HCT116 (cell line): Measurements from ENCODE around the gene C5orf22. TPM values are rescaled to one million over a fixed set of nuclear protein-coding genes. Genes with fewer than 3 reads are reported as not detected.

Source experiments
- ATAC-seq: fragments of 200-7000 bp; cut with Tn5 transposase; 2 replicates; pipeline ENCODE4 v1.9.1; 2020; ENCODE audit warnings: mild to moderate bottlenecking, moderate library complexity
- BruUV-seq: library from RNA; stranded (reverse); fragments of 400-500 nt; replicated peaks from 2 replicates; lab custom pipeline; 2021; lab: Mats Ljungman, UMichigan
- CTCF ChIA-PET: fragments of 300-600 bp; sonication (Branson Sonifier 250); formaldehyde crosslinking; loops from one replicate; lab custom pipeline; 2021; ENCODE audit warnings: antibody characterized with exemption; lab: Charles Lee
- POLR2A ChIA-PET: fragments of 300-600, 350-600 bp; sonication (Branson Sonifier 250); formaldehyde crosslinking; loops from one replicate; lab custom pipeline; 2021; ENCODE audit warnings: antibody characterized with exemption; lab: Charles Lee
- RAD21 ChIA-PET, 2 experiments: fragments of 300-600 bp; sonication (Branson Sonifier 250); formaldehyde crosslinking; loops; one replicate each; lab custom pipeline; 2023; ENCODE audit warnings: low total read pairs in 2 of 2; ENCODE audit not compliant: uncharacterized antibody in 2 of 2, unreplicated experiment in 2 of 2, low non-redundant PET in 1 of 2; lab: Charles Lee
- DNase-seq: peaks from one replicate; pipeline ENCODE4 v3.0.0-alpha.2; 2010; ENCODE audit warnings: low read depth, low spot score
- H2AFZ ChIP-seq: fragments of 200-600 bp; shearing (Covaris generic), sonication (generic); 2 replicates; pipeline ENCODE4 v1.6.1; 2017; ENCODE audit warnings: low read depth, mixed run types, mixed read lengths, antibody characterized with exemption, low read length; ENCODE audit not compliant: poor library complexity, severe bottlenecking
- H3K27ac ChIP-seq: 2 replicates; pipeline ENCODE4 v1.5.1; 2012; ENCODE audit warnings: low read depth, low read length
- H3K27me3 ChIP-seq: fragments of 200-600 bp; sonication (generic); 2 replicates; pipeline ENCODE4 v1.6.1; 2016; ENCODE audit warnings: mixed run types, low read length, mixed read lengths; ENCODE audit not compliant: insufficient read depth
- H3K36me3 ChIP-seq, 2 experiments: fragments of 200-500 bp in 1 of 2; fragments of 200-600 bp in 1 of 2; sonication (Bioruptor generic) in 1 of 2; sonication (generic) in 1 of 2; 2 replicates each; pipeline versions ENCODE4 v1.5.1 to v1.6.1; 2014 to 2016; ENCODE audit warnings: low read length in 2 of 2, inconsistent platforms in 1 of 2, mixed read lengths in 1 of 2, mixed run types in 1 of 2; ENCODE audit not compliant: insufficient read depth in 2 of 2, control insufficient read depth in 1 of 2
- H3K4me1 ChIP-seq, 2 experiments: fragments of 200-600 bp in 1 of 2; sonication (generic) in 1 of 2; 2 replicates each; pipeline versions ENCODE4 v1.5.1 to v1.6.1; 2012 to 2017; ENCODE audit warnings: low read length in 2 of 2, inconsistent platforms in 1 of 2, mild to moderate bottlenecking in 1 of 2, mixed read lengths in 1 of 2, mixed run types in 1 of 2, moderate library complexity in 1 of 2; ENCODE audit not compliant: insufficient read depth in 2 of 2, control insufficient read depth in 1 of 2
- H3K4me2 ChIP-seq: fragments of 200-600 bp; sonication (generic); 2 replicates; pipeline ENCODE4 v1.6.1; 2017; ENCODE audit warnings: mixed run types, low read length, mixed read lengths
- H3K4me3 ChIP-seq, 2 experiments: fragments of 200-600 bp in 1 of 2; sonication (generic) in 1 of 2; replicated peaks in 1 of 2; 2 replicates each; pipeline ENCODE4 v1.5.1; 2011 to 2016; ENCODE audit warnings: low read length in 2 of 2, control low read depth in 1 of 2, low read depth in 1 of 2, mild to moderate bottlenecking in 1 of 2, mixed read lengths in 1 of 2, mixed run types in 1 of 2
- H3K79me2 ChIP-seq: fragments of 200-600 bp; sonication (generic); 2 replicates; pipeline ENCODE4 v1.6.1; 2017; ENCODE audit warnings: mild to moderate bottlenecking, mixed run types, low read length, moderate library complexity, mixed read lengths; ENCODE audit not compliant: insufficient read depth
- H3K9ac ChIP-seq: fragments of 200-600 bp; sonication (generic); 2 replicates; pipeline ENCODE4 v1.6.1; 2016; ENCODE audit warnings: low read length, mixed read lengths
- H3K9me2 ChIP-seq: fragments of 200-600 bp; sonication (generic), shearing (Covaris generic); 2 replicates; pipeline ENCODE4 v1.6.1; 2017; ENCODE audit warnings: mixed run types, mild to moderate bottlenecking, moderate library complexity; ENCODE audit not compliant: insufficient read depth
- H3K9me3 ChIP-seq, 2 experiments: fragments of 200-500 bp in 1 of 2; fragments of 200-600 bp in 1 of 2; sonication (Bioruptor generic) in 1 of 2; sonication (generic) in 1 of 2; 2 replicates each; pipeline ENCODE4 v1.6.1; 2014 to 2017; ENCODE audit warnings: low read length in 2 of 2, mixed read lengths in 2 of 2, inconsistent platforms in 1 of 2, low read depth in 1 of 2, mild to moderate bottlenecking in 1 of 2, mixed run types in 1 of 2, moderate library complexity in 1 of 2; ENCODE audit not compliant: control insufficient read depth in 1 of 2, insufficient read depth in 1 of 2
- H4K20me1 ChIP-seq: fragments of 200-600 bp; sonication (generic), shearing (Covaris generic); 2 replicates; pipeline ENCODE4 v1.6.1; 2017; ENCODE audit warnings: mixed run types, mild to moderate bottlenecking, moderate library complexity; ENCODE audit not compliant: insufficient read depth
- CBX3 ChIP-seq: IDR thresholded peaks from 2 replicates; pipeline ENCODE4 v1.6.1; 2012; ENCODE audit warnings: low read depth
- CEBPB ChIP-seq: IDR thresholded peaks from 2 replicates; pipeline ENCODE4 v1.6.1; 2012; ENCODE audit warnings: low read depth
- EZH2phosphoT487 ChIP-seq: fragments of 200-600 bp; IDR thresholded peaks from 2 replicates; pipeline ENCODE4 v1.6.1; 2018; ENCODE audit warnings: antibody characterized with exemption, borderline replicate concordance
- JUND ChIP-seq: IDR thresholded peaks from 2 replicates; pipeline ENCODE4 v1.6.1; 2012
- POLR2AphosphoS5 ChIP-seq: IDR thresholded peaks from 2 replicates; pipeline ENCODE4 v1.6.1; 2011; ENCODE audit warnings: mild to moderate bottlenecking, low read depth, low read length, moderate library complexity
- RAD21 ChIP-seq: IDR thresholded peaks from 2 replicates; pipeline ENCODE4 v1.6.1; 2012; ENCODE audit warnings: low read depth, mild to moderate bottlenecking
- TCF7L2 ChIP-seq: IDR thresholded peaks from 2 replicates; pipeline ENCODE4 v1.7.0; 2011; ENCODE audit warnings: borderline replicate concordance, inconsistent platforms; ENCODE audit not compliant: insufficient read depth, insufficient read length; ENCODE audit errors: extremely low read depth
- ZBTB33 ChIP-seq: IDR thresholded peaks from 2 replicates; pipeline ENCODE4 v1.6.1; 2011; ENCODE audit warnings: mild to moderate bottlenecking, low read length, moderate library complexity; ENCODE audit not compliant: insufficient replicate concordance; ENCODE audit errors: extremely low read depth
- ZFX ChIP-seq: fragments of 450-650 bp; IDR thresholded peaks from 2 replicates; pipeline ENCODE4 v1.6.1; 2017
- ZNF274 ChIP-seq: fragments of 200-500 bp; sonication (Bioruptor generic); IDR thresholded peaks from 2 replicates; pipeline ENCODE4 v1.6.1; 2014; ENCODE audit warnings: mild to moderate bottlenecking, low read depth, low read length, inconsistent platforms
- intact Hi-C: fragments of 100-400 bp; cut with micrococcal nuclease; formaldehyde crosslinking; loops from 2 replicates; pipeline ENCODE4 v1.10.0; 2022
- total RNA-seq: library from RNA; stranded (reverse); gene quantifications from one replicate; pipeline ENCODE4 v1.2.1, GENCODE V29; 2021; ENCODE audit not compliant: unreplicated experiment

Gene C5orf22
- total RNA-seq, 1 experiment from 2014 or later = 22.9 TPM

GRCh38 chr5:31485376-31486207, 46.5 kb upstream of the C5orf22 start:
- H4K20me1 ChIP-seq = no peaks in the 10 kb centered on the region
- H3K9me2 ChIP-seq = no peaks in the 10 kb centered on the region
- no peaks in the 10 kb centered on the region for H3K4me1 ChIP-seq
- no peak overlapping the region for H3K4me3 ChIP-seq
- H3K9me3 ChIP-seq = no peaks in the 10 kb centered on the region
- H3K27me3 ChIP-seq = no peaks in the 10 kb centered on the region
- no peak overlapping the region for H3K9ac ChIP-seq
- intact Hi-C loops = no loop called here
- no peaks in the 10 kb centered on the region for H3K79me2 ChIP-seq
- ChIA-PET RAD21 (no interaction called here), POLR2A (no interaction called here), CTCF (no interaction called here)
- no peak overlapping the region for H3K27ac ChIP-seq
- ATAC-seq = no peak
- H3K4me2 ChIP-seq = no peak overlapping the region
- BruUV-seq = no TSS peak
- no peak overlapping the region for H2AFZ ChIP-seq
- H3K36me3 ChIP-seq = peaks cover 15 to 18% of the 10 kb centered on the region in 2 experiments
- no peak for DNase-seq
- no peak for TF ChIP-seq ZFX
- TF ChIP-seq, all 23 proteins: peak for 0

DNA sequence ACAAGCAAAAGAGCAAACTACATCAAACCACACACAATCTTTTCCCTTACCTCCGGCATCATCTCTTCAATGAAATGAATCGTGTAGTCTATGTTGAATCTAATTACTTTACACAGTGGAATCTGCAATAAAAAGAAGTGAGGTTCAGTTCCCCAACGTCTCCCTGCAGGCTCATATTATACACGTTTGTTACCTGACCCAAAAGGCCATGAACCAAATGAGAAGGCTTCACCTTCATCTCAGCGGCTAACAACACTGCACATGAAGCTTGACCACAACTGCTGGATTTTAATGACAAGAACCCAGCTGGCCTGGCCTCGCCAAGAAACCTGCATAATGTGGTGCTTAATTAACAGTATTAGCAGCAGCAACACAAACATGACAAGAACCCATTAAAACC, 45.7 kb upstream of the C5orf22 start:
- Histone ChIP-seq H3K27ac (no peak overlapping the region), H3K9ac (no peak overlapping the region), H3K4me3 (no peak overlapping the region), H3K27me3 (no peaks in the 10 kb centered on the region), H3K79me2 (no peaks in the 10 kb centered on the region), H4K20me1 (no peaks in the 10 kb centered on the region), H3K4me1 (no peaks in the 10 kb centered on the region), H2AFZ (no peak overlapping the region), H3K9me2 (no peaks in the 10 kb centered on the region), H3K4me2 (no peak overlapping the region), H3K9me3 (no peaks in the 10 kb centered on the region), H3K36me3 (peaks cover 18% of the 10 kb centered on the region in 2 experiments)
- intact Hi-C loops = no loop called here
- CTCF ChIA-PET = no interaction called here
- POLR2A ChIA-PET = no interaction called here
- DNase-seq (no peak), ATAC-seq (no peak)
- BruUV-seq = no TSS peak
- RAD21 ChIA-PET = no interaction called here
- no peak for TF ChIP-seq ZBTB33
- no peak for TF ChIP-seq CEBPB
- TF ChIP-seq ZNF274 = no peak
- no peak for TF ChIP-seq JUND
- TF ChIP-seq POLR2AphosphoS5 = no peak
- TF ChIP-seq TCF7L2 = no peak
- no peak for TF ChIP-seq ZFX
- no peak for TF ChIP-seq CBX3
- TF ChIP-seq RAD21 = no peak
- TF ChIP-seq EZH2phosphoT487 = no peak
